ENCODE results near the gene MYBL2.
"Not testable (repeated sequence)": the region's sequence is repeated elsewhere in the genome, so short reads cannot be mapped to it uniquely, and the experiment has no call there.

The MYBL2 gene

DNA sequence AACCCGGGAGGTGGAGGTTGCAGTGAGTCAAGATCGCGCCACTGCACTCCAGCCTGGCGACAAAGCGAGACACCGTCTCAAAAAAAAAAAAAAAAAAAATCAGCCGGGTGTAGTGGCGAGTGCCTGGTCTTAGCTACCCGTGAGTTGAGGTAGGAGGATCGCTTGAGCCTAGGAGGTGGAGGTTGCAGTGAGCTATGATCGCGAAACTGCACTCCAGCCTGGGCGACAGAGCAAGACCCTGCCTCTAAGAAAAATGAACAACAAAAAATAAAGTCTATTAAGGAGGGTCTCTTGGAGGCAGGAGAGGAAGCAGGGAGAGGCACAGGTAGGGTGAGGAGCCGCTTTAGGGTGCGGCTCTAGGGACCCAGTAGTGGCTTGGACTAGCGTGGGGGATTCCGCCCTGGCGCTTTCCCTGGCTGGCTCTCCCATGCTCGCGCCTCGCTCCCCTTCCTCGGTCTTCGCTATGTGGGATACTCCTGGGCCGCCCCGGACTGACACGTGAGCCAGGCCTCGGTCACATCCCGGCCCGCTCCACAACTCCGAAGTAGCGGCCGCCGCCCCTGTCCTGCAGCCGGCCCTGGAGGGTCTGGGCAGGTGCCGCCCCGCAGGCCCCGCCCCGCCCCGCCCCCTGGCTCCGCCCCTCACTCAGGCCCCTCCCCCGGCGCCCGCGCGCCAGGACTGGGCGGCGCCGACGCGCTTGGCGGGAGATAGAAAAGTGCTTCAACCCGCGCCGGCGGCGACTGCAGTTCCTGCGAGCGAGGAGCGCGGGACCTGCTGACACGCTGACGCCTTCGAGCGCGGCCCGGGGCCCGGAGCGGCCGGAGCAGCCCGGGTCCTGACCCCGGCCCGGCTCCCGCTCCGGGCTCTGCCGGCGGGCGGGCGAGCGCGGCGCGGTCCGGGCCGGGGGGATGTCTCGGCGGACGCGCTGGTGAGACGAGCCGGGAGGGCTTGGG, at the start of gene MYBL2:
Gene MYBL2 (plus strand): TSS at position 739 of the 953 bp plus-strand sequence. CDS start 170 bp downstream, at position 909.
- DNase-seq: peak; percentile 91

DNA sequence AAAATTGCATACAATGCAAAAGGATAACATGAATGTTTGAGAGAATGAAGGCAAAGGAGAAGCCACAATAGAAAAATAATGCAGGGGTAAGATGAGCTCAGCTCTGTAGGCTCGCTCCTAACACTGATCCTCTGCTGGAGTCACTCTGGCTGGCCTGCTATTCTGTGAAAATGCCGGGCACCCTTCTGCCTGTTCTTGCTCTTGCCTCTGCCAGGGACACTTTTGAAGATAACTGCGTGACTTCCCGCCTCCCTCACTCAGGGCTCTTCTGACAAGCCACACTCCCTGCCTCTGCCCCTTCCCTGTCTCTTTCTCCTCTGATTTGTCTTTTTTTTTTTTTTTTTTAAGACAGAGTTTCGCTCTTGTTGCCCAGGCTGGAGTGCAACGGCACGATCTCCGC, 35.3 kb upstream of the MYBL2 start:
- no peak for DNase-seq

DNA sequence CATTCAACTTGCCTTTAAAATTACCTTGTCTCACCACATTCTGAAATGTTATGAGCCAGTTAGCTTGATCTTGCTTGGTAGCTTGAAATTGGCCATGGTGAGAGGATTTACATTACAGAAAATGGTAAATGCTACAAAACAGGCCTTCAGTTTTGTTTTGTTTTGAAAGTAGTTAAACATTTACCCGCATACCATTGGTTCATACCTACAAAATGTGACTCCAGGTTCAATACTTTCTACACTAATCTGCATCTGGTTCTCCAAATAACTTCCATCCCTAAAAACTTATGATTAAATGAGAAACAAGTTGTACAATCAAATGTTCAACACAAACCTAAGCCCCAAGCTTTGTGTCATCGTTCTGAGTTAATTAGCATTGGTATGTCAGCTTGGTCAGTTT, 30.5 kb upstream of the MYBL2 start:
- DNase-seq: no peak

DNA sequence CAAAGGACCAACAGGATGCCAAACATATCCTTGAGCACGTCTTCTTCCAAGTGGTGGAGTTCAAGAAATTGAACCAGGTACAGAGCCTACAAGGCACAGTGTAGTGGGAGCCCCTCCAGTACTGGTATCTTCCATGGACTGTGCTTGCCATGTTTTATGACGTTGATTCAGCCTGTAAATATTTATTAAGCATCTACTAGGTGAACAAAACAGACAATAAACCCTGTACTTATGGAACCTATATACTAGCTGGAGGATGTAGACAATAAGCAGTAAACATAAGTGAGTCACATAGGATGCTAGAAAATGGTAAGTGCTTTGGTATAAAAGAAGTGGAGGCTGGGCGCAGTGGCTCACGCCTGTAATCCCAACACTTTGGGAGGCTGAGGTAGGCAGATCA, 24.4 kb upstream of the MYBL2 start:
- no peak for DNase-seq

DNA sequence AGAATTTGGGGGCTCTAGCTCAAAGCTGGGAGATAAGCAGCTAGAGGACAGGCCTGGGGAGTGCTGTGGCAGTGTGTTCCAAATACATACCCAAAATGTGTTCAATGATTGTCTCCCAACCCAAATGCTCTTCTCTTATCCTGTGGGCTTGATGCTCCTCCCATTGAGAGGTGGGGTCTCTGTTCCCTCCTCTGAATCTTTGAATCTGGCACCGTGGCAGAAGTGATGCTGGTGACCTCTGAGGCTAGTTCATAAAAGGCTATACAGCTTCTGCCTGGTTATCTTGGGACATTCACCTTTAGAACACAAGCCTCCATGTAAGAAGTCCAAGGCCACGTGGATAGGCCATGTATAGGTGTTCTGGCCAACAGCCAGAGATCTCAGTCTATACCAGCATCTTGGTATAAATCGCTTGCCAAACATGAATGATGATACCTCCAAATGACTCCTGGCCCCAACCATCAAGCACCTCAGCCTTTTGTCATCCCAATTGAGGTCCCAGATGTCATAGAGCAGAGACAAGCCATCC, 15.9 kb upstream of the MYBL2 start:
- DNase-seq: no peak

DNA sequence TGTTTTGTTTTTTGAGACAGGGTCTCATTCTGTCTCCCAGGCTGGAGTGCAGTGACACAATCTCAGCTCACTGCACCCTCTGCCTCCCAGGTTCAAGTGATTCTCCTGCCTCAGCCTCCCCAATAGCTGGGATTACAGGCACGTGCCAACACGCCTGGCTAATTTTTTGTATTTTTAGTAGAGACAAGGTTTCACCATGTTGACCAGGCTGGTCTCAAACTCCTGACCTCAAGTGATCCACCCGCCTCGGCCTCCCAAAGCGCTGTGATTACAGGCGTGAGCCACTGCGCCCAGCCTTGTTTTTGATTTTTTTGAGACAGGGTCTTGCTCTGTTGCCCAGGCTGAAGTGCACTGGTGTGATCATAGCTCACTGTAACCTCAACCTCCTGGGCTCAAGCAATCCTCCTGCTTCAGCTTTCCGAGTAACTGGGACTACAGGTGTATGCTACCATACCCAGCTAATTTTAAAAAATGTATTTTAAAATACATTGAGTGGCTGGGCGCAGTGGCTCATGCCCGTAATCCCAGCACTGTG, 15.2 kb upstream of the MYBL2 start:
- DNase-seq: not testable (repeated sequence)

DNA sequence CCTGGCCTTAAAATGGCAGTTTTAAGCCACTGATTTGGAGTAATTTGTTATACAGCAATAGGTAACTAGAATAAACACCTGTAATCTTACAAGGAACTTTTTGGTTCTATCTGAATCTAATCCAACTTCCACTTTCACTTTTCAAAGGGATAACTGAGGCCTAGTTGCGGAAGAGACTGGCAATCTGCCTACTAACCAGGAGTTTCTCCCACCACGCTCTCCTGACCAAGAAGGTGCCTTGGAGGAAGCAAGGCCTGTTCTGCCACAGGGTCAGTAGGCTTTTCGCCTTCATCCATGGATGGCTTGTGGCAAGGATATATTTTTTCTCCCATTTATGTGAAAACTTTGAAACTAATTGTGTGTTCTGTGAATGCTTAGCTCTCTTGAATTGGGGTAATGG, 12.9 kb upstream of the MYBL2 start:
- DNase-seq: no peak

DNA sequence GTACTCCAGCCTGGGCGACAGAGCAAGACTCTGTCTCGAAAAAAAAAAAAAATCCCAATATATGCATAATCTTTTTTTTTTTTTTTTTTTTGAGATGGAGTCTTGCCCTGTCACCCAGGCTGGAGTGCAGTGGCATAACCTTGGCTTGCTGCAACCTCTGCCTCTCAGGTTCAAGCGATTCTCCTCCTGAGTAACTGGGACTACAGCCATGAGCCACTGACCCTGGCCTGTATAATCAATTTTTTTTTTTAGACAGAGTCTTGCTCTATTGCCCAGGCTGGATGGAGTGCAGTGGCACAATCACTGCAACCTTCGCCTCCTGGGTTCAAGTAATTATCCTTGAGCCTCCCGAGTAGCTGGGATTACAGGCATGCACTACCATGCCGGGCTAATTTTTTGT, 11.7 kb upstream of the MYBL2 start:
- DNase-seq: not testable (repeated sequence)

DNA sequence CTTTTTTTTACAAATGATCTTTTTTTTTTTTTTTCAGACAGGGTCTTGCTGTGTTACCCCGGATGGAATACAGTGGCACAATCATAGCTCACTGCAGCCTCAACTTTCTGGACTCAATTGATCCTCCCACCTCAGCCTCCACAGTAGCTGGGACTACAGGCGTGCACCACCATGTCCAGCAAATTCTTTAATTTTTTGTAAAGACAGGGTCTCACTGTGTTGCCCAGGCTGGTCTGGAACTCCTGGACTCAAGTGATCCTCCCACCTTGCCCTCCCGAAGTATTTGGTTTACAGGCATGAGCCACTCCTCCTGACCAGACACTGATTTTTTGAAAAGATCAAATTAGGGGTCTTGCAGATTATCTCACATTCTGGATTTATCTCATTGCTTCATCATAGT, 11.0 kb upstream of the MYBL2 start:
- no peak for DNase-seq

DNA sequence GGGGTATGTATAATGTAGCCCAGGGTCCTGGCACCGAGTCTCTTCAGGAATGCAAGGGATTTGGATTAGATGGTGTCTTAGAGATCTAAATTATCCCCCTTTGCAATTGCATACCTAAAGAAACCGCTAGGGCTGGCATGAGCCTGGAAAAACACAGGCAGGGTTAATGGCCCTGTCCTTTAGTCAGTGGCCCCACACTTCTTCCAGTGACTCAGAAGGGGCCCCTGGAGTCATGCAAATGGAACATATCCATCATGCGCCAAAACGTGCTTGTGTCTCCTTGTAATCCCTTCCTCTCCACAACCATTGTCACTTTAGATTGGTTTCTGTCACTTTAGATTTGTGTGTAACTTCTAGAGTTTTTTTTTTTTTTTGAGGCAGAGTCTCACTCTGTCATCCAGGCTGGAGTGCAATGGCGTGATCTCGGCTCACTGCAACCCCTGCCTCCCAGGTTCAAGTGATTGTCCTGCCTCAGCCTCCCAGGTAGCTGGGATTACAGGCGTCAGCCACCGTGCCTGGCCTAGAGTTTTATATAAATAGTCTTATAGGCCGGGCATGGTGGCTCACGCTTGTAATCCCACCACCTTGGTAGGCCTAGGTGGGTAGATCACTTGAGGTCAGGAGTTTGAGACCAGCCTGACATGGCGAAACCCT, 8.7 kb upstream of the MYBL2 start:
- peak; percentile 70 for DNase-seq

DNA sequence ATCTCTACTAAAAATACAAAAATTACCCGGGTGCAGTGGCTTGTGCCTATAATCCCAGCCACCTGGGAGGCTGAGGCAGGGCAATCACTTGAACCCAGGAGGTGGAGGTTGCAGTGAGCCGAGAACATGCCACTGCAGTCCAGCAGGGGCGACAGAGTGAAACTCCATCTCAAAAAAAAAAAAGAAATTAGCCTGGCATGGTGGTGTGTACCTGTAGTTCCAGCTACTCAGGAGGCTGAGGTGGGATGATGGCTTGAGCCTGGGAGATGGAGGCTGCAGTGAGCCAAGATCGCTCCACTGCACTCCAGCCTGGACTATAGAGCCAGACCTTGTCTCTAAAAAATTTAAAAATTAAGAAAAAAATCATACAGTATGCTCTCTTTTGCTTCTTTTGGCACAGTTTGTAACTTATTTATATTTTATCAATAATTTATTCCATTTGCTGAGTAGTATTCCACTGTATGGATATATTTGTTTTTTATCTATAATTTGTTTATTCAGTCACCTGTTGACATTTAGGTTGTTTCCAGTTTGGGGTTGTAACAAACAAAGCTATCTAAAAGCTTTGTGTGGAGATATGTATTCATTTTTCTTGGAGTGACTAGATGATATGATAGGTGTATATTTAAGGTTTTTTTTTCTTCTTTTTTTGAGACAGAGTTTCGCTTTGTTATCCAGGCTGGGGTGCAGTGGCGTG, 8.0 kb upstream of the MYBL2 start:
- DNase-seq: peak; percentile 44

DNA sequence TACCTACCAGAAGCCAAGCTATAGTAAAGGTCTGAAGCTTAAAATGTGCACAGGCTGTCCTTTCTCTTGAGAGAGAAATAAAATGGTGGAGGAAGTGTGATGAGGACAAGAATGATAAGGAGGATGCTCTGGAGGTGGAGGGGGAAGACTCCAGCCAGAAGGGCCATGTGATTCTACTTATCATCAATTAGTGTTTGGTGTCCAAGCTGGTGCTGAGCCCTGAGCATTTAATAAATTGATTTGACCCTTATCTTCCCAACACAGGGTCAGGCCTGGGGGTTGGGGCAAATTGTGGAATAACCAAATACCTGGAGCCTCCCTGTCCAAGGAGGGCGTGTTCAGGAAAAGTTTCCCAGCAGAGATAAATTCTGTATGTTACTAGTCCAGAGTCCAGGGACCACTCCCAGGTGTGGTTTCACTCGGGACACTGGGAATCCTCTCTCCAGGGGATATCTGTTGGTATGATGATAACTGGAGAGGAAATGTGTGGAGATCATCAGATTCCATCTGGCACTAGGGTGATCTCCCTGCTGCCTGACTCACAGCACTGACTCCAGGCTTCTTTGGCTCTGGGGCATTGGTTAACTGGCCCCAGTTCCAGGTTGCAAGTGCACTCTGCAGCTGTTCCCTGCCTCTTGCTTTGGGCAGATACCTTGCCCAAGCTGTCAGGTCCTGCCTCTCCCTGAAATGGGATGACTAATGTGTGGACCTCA, 3.8 kb upstream of the MYBL2 start:
- DNase-seq: peak; percentile 89

DNA sequence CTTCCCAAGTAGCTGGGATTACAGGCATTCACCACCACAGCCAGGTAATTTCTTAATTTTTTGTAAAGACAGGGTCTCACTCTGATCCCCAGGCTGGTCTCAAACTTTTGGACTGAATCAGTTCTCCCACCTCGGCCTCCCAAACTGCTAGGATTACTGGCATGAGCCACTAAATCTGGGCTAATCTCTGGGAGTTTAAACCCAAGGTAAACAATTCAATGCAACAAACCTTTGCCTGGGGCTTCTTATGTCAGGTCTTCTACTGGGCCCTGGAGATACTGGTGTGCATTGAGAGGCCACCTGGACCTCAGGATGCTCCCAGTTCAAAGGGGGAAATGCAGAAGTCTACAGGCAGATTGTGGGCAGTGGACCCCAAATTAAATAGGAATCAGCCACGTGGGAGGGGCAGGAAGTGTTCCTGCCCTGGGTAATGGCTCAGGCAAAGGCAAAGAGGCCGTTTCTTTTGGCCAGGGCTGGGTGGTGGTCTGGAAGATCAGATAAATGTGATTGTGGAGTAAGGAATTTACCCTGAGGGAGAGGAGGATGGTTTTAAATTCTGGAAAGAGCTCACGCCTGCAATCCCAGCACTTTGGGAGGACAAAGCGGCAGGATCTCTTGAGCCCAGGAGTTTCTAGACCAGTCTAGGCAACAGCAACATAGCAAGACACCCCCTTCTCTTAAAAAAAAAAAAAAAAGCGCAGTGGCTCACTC, 1.3 kb upstream of the MYBL2 start:
- DNase-seq: peak; percentile 95

DNA sequence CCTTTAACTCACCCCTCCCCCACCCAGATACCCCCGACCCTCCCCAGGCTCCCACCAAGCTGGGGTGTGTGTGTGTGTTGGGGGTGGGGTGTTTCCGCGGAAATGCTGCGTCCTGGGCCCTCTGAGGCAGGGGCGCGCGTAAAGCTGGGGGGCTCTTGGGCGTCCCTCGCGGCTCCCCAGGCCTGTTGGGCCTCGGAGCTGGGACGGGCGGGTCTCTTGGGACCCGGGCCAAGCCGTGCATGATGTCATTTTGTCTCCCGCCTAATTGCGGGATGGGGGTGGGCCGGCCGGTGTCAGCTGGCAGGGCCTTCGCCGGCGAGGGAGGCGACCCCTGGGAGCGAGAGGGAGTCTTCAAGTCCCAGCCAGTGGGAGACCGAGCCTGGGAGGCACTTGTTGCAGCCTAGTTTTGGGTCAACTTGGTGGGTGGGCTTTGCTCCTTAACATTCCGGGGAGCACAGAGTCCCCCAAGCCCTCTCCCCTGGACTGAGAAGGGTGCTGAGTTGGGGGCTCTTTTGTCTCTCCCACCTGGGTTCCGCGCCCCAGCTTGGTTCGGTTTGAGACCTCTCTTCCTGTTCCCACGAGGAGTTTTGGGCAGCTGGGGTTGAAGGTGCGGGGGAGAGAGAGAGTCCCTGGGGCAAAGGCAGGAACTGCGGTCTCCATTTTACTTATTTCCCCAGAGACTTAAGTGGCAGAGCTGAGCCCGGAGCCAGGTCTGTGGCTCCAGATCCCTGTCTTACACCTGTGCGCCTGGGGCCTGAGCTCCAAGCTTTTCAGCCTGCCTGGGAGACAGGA, 623 bp downstream of the MYBL2 start:
- peak; percentile 75 for DNase-seq

DNA sequence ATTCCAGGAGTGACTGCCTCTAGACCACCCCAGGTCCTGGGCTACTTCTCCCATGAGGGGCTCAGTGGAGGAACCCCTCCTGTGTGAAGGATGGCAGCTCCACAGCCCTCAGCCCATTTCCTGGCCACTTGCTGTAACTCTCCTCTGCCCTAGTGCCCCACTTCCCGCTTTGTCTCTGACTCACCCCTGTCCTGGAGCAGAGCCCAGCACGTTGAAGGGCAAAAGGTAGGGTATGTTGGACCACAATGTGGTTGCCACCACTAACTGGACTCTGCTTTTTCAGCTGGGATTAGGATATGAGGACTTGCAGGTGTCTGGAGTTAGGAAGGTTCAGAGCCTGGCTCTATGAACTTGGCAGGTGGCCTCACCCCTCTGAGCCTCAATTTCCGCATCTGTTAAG, 2.4 kb downstream of the MYBL2 start:
- DNase-seq: no peak

DNA sequence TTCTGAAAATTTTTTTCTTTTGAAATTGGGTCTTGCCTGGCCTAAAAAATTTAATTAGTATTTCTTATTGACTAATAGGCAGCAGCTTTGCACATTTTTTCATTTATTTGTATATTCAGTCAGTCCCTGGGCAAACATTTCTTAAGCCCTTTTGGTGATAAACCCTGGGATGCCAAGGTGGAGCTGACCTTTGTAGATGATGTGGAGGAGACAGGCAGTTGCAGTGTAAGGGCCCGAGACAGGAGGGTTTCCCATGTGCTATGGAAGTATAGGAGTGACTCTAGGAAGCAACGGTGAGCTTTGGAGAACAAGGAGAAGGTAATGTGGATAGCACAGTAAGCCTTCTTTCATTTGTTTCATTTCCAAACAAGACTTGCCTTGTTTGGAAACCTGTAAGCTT, 3.5 kb downstream of the MYBL2 start:
- DNase-seq: no peak

DNA sequence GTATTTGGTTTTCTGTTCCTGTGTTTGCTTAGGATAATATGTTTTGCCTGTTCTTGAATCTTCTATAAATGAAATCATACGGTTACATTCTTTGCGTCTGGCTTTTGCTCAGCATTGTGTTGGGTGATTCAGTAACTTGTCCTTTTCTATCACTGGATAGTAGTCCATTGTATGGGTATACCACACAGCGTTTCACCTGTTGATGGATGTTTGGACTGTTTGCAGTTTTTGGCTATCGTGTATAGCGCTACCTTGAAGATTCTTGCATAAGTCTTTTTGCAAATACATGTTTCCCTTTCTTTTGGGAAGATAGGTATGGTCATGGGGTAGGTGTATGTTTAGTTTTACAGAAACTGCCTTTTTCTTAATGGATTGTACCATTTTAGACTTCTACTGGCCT, 9.5 kb downstream of the MYBL2 start:
- no peak for DNase-seq

DNA sequence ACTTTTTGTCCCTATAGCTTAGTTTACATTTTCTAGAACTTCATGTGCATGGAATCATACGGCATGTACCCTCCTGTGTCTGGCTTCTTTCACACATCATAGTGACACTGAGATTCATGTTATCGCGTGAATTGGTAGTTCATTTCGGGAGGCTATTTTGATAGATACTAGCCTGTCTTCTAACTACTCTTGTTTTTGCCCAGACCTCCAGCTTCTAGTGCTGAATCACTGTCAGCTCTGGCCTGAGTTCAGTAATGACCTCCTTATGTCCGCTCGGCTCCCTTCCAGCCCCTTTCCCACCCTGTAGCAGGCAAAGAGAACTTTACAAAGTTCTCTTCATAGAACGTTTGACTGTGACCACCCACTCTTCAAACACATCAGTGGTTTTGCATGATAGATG, 14.1 kb downstream of the MYBL2 start:
- DNase-seq: no peak

DNA sequence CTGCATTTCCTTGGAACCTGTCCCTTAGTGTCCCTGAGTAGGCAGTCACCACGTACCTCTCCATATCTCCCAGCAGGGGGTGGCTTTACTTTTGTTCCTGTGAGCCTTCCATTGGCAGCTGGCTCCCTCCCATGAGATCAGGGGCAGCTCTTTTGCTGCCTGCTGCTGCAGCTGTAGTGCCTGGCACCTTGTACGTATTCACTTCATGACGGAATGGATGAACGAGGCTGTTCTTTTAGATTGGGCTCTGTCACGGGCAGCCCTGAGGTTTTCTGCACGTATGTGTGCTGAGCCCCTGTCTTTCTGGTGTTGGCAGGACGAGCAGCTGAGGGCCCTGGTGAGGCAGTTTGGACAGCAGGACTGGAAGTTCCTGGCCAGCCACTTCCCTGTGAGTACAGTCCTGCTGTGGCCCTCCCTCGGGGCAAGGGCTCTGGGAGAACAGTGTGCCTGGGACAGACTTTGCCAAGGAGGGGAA, 14.6 kb downstream of the MYBL2 start:
- no peak for DNase-seq

DNA sequence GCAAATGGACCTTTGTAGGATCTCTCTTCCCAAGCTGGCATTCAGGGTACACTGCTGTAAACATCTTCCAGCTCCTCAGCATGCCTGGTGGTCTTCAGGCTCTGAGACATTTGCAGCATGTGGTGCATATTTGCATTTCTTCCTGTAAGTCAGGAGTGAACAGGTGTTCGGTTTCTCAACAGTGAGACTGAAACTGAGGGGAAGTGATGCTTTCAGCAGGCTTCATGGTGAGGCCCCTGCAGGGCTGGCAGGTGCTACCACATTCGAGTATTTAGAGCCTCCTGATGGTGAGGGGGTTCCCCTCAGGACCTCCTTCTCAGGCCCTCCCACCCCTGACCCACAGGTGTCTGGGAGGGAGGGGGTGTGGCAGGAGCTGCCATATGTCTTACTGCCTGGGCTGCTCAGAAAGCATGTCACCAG, 15.1 kb downstream of the MYBL2 start:
- no peak for DNase-seq

DNA sequence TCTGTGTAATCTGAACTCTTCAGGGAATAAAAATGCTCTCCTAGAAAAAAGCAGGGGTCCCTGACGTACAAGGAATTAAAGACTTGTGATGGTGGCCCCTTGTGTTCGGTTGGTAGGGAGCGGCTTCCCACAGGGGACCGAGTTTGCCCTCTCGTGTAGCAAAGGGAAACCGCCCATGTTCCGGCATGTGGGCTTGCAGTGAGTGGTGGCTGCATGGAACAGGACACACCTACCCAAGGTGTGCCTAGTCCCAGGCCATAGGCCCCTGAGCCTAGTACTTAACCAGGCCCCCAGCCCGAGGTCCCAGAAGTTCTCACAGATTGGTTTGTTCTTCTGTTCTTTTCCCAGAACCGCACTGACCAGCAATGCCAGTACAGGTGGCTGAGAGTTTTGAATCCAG, 15.5 kb downstream of the MYBL2 start:
- DNase-seq: no peak
